ENCODE data around the gene PLEKHG7.

Gene PLEKHG7

GRCh38 chr12:92718483-92718990 is 15.7 kb downstream of the PLEKHG7 start:
- no peak for TF ChIP-seq CTBP1 (IDR thresholded peaks at IDR 0.05; ENCODE audit: borderline replicate concordance)
- TF ChIP-seq NFRKB (IDR thresholded peaks at IDR 0.05): no peak
- CTCF ChIA-PET: no interaction called here
- DNase-seq (ENCODE audit: extremely low spot score): no peak
- POLR2A ChIA-PET: no interaction called here

GRCh38 chr12:92719674-92720073 is 16.9 kb downstream of the PLEKHG7 start:
- ChIA-PET POLR2A (no interaction called here), CTCF (no interaction called here)
- no peak for TF ChIP-seq ZNF384 (IDR thresholded peaks at IDR 0.05)
- TF ChIP-seq HDGF (IDR thresholded peaks at IDR 0.05; ENCODE audit: borderline replicate concordance): no peak
- no peak for TF ChIP-seq SP1 (IDR thresholded peaks at IDR 0.05)
- TF ChIP-seq L3MBTL2 (conservative IDR thresholded peaks at IDR 0.05): no peak
- no peak for TF ChIP-seq NFRKB (IDR thresholded peaks at IDR 0.05)
- DNase-seq (ENCODE audit: extremely low spot score): no peak

- POLR2A ChIA-PET: no interaction called here
These were observed 18.3 kb downstream of the PLEKHG7 start for GRCh38 chr12:92721130-92721529.

GRCh38 chr12:92721656-92722055 is 18.9 kb downstream of the PLEKHG7 start:
- CTCF ChIA-PET: no interaction called here
- no peak for TF ChIP-seq PKNOX1 (IDR thresholded peaks at IDR 0.05)
- TF ChIP-seq ARNT (IDR thresholded peaks at IDR 0.05): no peak
- POLR2A ChIA-PET: no interaction called here
- DNase-seq (ENCODE audit: extremely low spot score): no peak

More at GRCh38 chr12:92721130-92721529, 18.3 kb downstream of the PLEKHG7 start:
- CTCF ChIA-PET: no interaction called here
- no peak for DNase-seq (ENCODE audit: extremely low spot score)
- no peak for TF ChIP-seq ARNT (IDR thresholded peaks at IDR 0.05)
- no peak for TF ChIP-seq FOXK2 (IDR thresholded peaks at IDR 0.05)
- TF ChIP-seq ELF4 (IDR thresholded peaks at IDR 0.05): no peak
- no peak for TF ChIP-seq NFRKB (IDR thresholded peaks at IDR 0.05)

GRCh38 chr12:92722897-92723296 is 20.1 kb downstream of the PLEKHG7 start:
- TF ChIP-seq FOXK2 (IDR thresholded peaks at IDR 0.05) (no peak), TARDBP (IDR thresholded peaks at IDR 0.05) (no peak), SUZ12 (IDR thresholded peaks at IDR 0.05) (no peak), ZNF384 (IDR thresholded peaks at IDR 0.05) (no peak), ELF4 (IDR thresholded peaks at IDR 0.05) (no peak), BHLHE40 (IDR thresholded peaks at IDR 0.05; ENCODE audit: borderline replicate concordance) (no peak), ARNT (IDR thresholded peaks at IDR 0.05) (no peak), SP1 (IDR thresholded peaks at IDR 0.05) (no peak), L3MBTL2 (conservative IDR thresholded peaks at IDR 0.05) (no peak), PKNOX1 (IDR thresholded peaks at IDR 0.05) (no peak), FOXM1 (IDR thresholded peaks at IDR 0.05; ENCODE audit: borderline replicate concordance) (no peak)
- CTCF ChIA-PET: no interaction called here
- POLR2A ChIA-PET: no interaction called here
- no peak for DNase-seq (ENCODE audit: extremely low spot score)

- no peak for DNase-seq (ENCODE audit: extremely low spot score)
- ChIA-PET POLR2A (no interaction called here), CTCF (no interaction called here)
- TF ChIP-seq TARDBP (IDR thresholded peaks at IDR 0.05): no peak
- no peak for TF ChIP-seq ARNT (IDR thresholded peaks at IDR 0.05)
These were observed 24.1 kb downstream of the PLEKHG7 start for GRCh38 chr12:92726850-92727249.

- CTCF ChIA-PET: interaction anchor here (0.6 kb wide), 1 partner anchor 12 kb away, joined by 3 read pairs; no protein-coding TSS in a partner anchor
- POLR2A ChIA-PET: no interaction called here
- DNase-seq (ENCODE audit: extremely low spot score): no peak
- no peak for TF ChIP-seq HDGF (IDR thresholded peaks at IDR 0.05; ENCODE audit: borderline replicate concordance)
- TF ChIP-seq ELF4 (IDR thresholded peaks at IDR 0.05): no peak
- TF ChIP-seq BHLHE40 (IDR thresholded peaks at IDR 0.05; ENCODE audit: borderline replicate concordance): no peak
- no peak for TF ChIP-seq L3MBTL2 (conservative IDR thresholded peaks at IDR 0.05)
These were observed 27.1 kb downstream of the PLEKHG7 start for GRCh38 chr12:92729773-92730305.

GRCh38 chr12:92730758-92731157 is 28.0 kb downstream of the PLEKHG7 start:
- no peak for DNase-seq (ENCODE audit: extremely low spot score)
- POLR2A ChIA-PET: no interaction called here
- CTCF ChIA-PET: interaction anchor here (0.6 kb wide), 1 partner anchor 13 kb away, joined by 3 read pairs; no protein-coding TSS in a partner anchor
- TF ChIP-seq NFRKB (IDR thresholded peaks at IDR 0.05) (no peak), LEF1 (IDR thresholded peaks at IDR 0.05; ENCODE audit: borderline replicate concordance) (no peak), ELF4 (IDR thresholded peaks at IDR 0.05) (no peak), PKNOX1 (IDR thresholded peaks at IDR 0.05) (no peak), BHLHE40 (IDR thresholded peaks at IDR 0.05; ENCODE audit: borderline replicate concordance) (no peak), FOXA1 (IDR thresholded peaks at IDR 0.05) (no peak), CTBP1 (IDR thresholded peaks at IDR 0.05; ENCODE audit: borderline replicate concordance) (no peak), TARDBP (IDR thresholded peaks at IDR 0.05) (no peak), L3MBTL2 (conservative IDR thresholded peaks at IDR 0.05) (no peak), SP1 (IDR thresholded peaks at IDR 0.05) (no peak), HDGF (IDR thresholded peaks at IDR 0.05; ENCODE audit: borderline replicate concordance) (no peak), ZNF384 (IDR thresholded peaks at IDR 0.05) (no peak), ARNT (IDR thresholded peaks at IDR 0.05) (no peak)
